ENCODE measurements around the gene TMEM238. TPM values are rescaled to one million over a fixed set of nuclear protein-coding genes. Genes with fewer than 3 reads are reported as not detected.

TMEM238 gene
- total and polyA plus RNA-seq, 9 of the 15 experiments (the other 6 are each of a cell fraction or from before 2014, with no cell fraction given): 0.18 to 5.1 (median 1.3) TPM; not detected in 4

- Histone ChIP-seq H3K27ac (ENCODE audit: extremely low read depth, low read depth, low read length) (no peak overlapping the region), H3K79me2 (ENCODE audit: control insufficient read depth, insufficient read depth, low read length) (no peaks in the 10 kb centered on the region), H2AFZ (ENCODE audit: low read depth, low read length) (no peak overlapping the region), H4K20me1 (replicated peaks; ENCODE audit: control insufficient read depth, insufficient read depth, low read length) (peaks cover 6% of the 10 kb centered on the region), H3K4me1 (replicated peaks in 1 of 2; ENCODE audit: control insufficient read depth in 2 of 2, insufficient read depth in 2 of 2, low read length in 2 of 2) (peaks cover 4 to 52% of the 10 kb centered on the region in 2 experiments; a peak in 4 of 5 replicates), H3K36me3 (ENCODE audit: control insufficient read depth, insufficient read depth, low read length) (peaks cover 13% of the 10 kb centered on the region; the same call in 2 of the 3 replicates), H3K4me3 (no peak overlapping the region), H3K9me1 (ENCODE audit: control insufficient read depth, insufficient read depth, low read length) (peaks cover 5% of the 10 kb centered on the region), H3K4me2 (ENCODE audit: insufficient read depth, low read length) (no peak overlapping the region), H3K9ac (ENCODE audit: insufficient read depth in 1 of 2, low read depth in 2 of 2, low read length in 2 of 2) (peak overlapping the region in 1 of 2 experiments; percentile 55; a peak in 1 of 4 replicates), H3K27me3 (ENCODE audit: control insufficient read depth in 2 of 2, insufficient read depth in 2 of 2, low read length in 2 of 2) (peaks cover 9 to 21% of the 10 kb centered on the region in 2 experiments; a peak in 4 of 5 replicates), H3K9me3 (replicated peaks; ENCODE audit: control insufficient read depth, insufficient read depth, low read depth, low read length) (no peaks in the 10 kb centered on the region)
- 55% methylated on average over 24 of the region's 25 CpGs for WGBS (ENCODE audit: insufficient coverage, low coverage, missing lambda C conversion rate)
- FAIRE-seq (no peak), DNase-seq (ENCODE audit: extremely low read depth in 1 of 4, low spot score in 3 of 4) (no peak), ATAC-seq (no peak)
- intact Hi-C loops (cut with micrococcal nuclease): no loop called here
- CTCF ChIA-PET (ENCODE audit: low intra/inter-chr PET ratio): no interaction called here
- BruUV-seq (replicated peaks): no TSS peak
- in situ Hi-C loops (cut with MboI): no loop called here
- POLR2A ChIA-PET: interaction anchor here (0.6 to 2.4 kb wide), 9 partner anchors 9 to 1234 kb away, joined by 3 to 11 read pairs (median 4); partner anchors contain the start of genes KMT5C and UBE2S
- TF ChIP-seq FUS (optimal IDR thresholded peaks at IDR 0.05; ENCODE audit: low read depth, low read length) (no peak), UBTF (IDR thresholded peaks at IDR 0.05; ENCODE audit: borderline replicate concordance in 1 of 2, low read depth in 2 of 2, low read length in 2 of 2) (no peak), POLR2G (IDR thresholded peaks at IDR 0.05; ENCODE audit: low read depth, low read length) (peak; percentile 55), BRCA1 (IDR thresholded peaks at IDR 0.05) (no peak), BRCA1 (CRISPR knock-in tag; IDR thresholded peaks at IDR 0.05) (no peak)
Measured at GRCh38 chr19:55352549-55353145, 31.4 kb downstream of the TMEM238 start.

Measured in K562 (cell line).